GM18499 (cell line): Measurements from ENCODE around the gene AOC1.
A peak's percentile ranks its signal among the peaks of the same experiment; 100 is the strongest.
"Not testable (repeated sequence)": the region's sequence is repeated elsewhere in the genome, so short reads cannot be mapped to it uniquely, and the experiment has no call there.

ENCODE experiments used
- ATAC-seq: cut with Tn5 transposase; IDR thresholded peaks from one replicate; pipeline ENCODE4 v1.9.1; 2021; ENCODE audit warnings: moderate number of reproducible peaks; ENCODE audit not compliant: insufficient read depth, unreplicated experiment

Gene AOC1

DNA sequence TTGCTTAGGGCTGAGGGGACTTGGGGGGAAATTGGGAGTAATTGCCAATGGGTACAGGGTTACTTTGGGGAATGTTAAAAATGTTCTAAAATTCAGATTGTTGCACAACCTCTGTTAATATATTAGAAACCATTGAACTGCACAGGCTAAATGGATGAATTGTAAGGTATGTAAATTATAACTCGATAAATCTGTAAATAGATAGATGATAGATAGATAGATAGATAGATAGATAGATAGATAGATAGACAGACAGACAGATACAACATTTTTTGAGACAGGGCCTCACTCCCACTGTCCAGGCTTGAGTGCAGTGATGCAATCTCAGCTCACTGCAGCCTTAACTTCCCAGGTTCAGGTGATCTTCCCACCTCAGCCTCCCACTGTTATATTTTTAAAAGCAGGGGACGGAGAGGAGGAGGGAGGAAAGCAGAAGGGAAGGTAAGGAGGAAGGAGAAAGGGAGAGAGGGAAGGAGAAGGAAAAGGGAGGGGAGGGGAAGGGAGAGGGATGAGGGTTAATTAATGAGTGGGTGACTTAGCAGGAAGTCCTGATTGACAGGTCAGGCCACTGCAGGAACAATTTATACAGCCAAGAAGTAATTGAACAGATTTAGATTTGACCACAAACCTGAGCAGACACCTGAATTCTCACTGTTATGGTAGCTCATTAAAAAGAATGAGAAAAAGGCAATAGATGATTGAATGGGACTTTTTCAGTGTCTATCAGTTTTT is 38.7 kb downstream of the AOC1 start:
- ATAC-seq = no peak

DNA sequence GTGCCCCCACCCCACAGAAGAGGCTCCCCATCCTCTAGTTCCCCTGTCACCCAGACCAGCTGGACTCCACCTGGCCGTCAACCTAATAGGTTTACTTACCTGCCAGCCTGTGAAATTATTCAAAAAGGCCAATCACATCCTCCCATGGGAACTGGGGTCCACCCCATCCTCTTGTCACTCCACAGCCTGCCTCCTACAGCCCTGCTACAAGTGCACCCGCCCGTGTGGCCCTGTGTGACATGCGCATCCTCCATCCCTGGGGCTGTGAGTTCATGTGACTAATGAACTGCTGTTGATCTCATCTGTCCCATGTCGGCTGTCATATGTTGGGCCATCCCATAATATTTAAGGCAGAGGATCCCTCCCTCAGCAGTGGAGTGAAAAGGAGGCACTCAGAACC is 39.4 kb downstream of the AOC1 start:
- no peak for ATAC-seq

GRCh38 chr7:150895809-150896208 is 43.5 kb downstream of the AOC1 start:
- no peak for ATAC-seq

- ATAC-seq = no peak
These were observed 44.4 kb downstream of the AOC1 start for GRCh38 chr7:150896562-150897209.

DNA sequence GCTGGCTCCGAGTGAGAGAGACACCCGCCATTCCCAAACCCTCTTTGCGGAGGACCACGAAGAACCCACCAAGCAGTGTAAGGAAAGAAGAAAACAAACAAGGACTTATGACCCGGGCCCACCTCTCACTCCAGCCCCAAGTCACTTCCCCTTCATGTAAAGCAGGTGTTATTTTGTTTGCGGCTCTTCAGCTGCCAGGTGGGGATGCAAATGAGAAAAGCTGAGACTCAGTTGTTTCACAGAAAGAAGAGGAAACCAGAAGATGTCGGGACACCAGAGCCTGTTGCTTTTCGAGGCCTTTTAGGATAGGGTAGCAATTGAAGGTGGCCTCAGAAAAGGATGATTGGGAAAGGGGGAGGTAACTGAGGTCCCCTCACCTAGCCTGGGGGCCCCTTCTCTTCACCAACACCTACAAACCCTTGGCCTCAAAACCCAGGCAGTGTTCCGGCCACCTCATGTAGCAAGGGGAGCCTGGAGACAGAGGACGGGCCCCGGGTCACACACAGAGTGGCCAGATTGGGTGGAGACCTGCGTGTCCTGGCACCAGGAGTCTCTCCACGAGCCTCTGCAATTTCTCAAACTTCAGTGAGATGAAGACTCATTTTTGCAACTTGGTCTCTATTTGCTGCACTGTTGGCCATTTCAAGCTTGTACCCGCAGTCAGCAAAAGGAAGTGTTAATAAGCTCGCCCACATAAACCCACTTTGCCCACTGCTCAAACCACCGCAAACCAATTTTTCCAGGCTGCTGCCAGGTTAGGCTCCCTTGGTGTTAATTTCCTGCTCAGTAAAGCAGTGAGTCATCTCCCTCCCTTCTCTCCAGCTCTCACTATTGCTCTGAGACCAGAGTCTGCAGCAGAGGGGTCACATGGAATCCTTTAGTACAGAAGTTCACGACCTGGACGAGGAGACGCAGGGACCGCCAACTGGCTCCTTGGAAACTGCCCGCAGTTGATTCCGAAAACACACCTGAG is 45.5 kb downstream of the AOC1 start:
- no peak for ATAC-seq

DNA sequence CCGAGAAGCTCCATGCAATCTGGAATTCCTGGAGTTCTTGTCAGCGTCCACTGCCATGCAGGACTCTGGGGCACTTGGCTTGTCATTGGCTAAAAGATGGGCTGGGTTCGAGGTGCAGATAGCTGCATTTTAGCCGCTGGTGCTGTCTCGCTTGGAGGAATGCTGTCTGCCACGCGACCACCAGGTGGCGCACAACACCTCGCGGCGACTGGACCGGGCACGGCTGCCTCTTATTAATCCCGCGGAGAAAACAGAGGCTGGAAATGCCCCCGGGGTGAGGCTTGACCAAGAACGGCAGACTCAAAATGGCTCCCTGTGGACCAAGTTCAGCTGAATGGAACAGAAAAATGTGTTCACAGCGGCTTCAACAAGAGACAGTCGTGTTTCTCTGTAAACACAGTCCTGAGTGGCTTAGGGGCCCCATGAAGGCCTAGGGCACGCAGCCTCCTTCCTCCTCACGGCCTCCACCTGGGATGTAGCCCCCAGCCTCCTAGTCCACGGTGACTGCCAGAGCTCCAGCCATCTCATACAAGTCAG is 46.2 kb downstream of the AOC1 start:
- ATAC-seq = peak; percentile 56

DNA sequence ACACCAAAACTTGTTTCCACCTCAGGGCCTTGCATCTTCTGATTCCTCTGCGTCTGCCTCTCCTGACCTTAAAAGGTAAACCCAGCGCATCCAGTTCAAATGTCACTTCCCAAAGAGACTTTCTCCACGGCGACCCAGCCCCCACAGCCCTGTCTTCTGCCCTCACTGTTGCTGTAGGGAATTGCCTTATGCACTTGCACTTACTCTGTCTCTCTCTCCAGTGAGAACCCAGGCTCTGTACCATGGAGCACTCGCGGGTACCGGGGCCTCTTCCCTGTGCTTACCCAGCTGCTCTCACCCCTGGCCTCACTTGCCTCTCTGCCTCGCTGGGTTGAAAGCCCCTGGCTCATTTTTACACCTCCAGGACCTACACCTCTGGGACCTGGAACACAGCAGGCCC is 48.4 kb downstream of the AOC1 start:
- ATAC-seq = no peak

DNA sequence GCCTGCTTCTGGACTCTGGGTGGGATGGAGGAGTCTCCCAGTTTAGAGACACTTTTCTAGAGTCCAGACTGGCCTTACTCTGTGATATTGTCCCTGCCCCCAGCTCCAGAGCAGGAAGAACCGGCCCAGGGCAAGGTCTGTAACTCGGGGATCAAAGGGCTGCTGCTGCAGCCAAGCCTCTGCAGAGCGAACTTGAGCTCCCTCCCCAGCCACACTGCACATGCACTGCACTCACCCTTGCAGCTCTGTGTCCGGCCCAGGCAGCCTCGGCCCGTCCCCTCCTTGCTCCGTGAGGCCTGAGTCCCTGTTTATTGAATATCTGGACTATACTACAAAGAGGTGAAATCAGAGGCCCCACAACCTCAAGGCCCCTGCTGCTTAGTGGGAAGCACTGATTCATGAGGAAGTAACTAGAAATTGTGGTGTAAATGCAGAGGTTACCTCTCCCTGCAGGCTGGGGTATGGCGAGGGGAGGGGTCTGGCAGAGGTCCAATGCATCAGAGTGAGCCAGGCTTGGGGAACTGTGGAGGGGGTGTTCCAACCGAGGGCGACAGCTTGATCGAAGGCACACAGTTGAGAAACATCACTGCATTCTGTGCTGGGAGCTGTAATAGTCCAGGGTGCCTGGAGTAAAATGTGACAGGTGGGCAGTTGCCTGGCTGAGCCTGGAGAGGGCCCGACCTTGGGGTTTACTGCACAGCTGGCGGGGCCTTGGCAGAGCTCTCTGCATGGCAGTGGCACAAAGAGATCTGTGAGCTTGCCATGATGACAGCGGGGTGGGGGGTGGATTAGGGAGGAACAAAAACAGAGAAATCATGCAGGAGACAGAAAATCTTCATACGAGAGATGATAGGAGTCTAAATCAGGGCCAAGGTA is 49.1 kb downstream of the AOC1 start:
- no peak for ATAC-seq

DNA sequence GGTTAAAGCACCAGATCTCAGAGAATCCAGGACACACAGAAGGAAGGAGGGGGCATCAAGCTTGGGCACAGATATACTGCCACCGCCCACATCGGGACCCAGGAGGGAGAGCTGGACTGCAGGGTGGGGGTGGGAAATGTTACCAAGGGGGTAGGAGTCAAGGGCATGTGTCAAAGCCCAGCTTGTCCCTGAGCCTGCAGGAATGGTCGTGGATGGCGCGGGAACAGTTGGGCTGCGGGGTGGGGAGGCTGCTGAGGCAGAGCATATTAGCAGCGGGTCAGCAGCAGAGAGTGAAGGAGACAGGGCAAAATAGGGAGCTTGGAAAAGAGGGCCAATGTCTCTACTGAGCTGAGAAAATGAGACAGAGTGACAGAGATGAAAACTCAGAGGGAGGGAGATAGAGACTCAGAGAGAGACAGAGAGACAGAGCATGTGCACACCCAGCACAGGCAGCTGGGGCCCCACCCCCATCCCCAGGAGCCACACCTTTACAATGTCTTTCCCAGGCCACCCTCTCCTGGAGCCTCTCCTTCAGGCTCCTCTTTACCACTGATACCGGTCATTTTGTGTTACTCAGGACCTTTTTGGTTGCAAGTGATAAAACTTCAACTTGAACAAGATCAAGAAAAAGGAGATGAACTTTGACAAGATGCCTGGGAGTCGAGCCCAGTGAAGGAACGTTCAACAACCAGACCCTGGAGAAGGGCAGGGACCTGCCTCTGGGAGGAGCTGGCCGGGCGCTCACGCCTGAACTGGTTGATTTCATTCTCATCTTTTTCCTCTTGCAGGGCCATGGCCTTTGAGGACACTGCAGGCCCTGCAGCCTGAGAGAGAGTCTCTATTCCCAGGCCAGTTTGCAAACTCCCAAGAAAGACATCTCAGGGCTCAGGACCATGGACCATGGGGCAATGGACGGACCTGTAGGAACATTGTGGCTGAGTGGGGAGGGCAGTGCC is 50.0 kb downstream of the AOC1 start:
- ATAC-seq = no peak

DNA sequence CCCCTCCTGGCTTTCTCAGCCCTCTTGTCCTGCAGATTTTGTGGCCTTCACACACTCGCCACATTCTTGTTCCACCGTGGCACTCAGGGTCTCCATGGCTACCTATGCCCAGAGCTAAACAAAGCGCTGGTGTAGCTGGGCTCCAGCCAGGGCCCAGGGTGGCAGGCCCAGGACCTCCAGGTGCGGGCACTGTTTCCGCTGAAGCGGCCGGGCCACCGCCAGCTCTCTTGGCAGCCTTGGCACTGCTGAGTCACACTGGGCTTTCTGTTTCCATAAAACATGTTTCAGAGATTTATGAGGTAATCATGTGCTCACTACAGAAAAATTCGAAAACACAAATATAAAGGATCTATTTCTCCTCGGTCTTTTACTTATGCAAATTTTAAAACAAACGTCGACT is 51.3 kb downstream of the AOC1 start:
- no peak for ATAC-seq

- ATAC-seq = no peak
These were observed 51.9 kb downstream of the AOC1 start for GRCh38 chr7:150904011-150904909.

DNA sequence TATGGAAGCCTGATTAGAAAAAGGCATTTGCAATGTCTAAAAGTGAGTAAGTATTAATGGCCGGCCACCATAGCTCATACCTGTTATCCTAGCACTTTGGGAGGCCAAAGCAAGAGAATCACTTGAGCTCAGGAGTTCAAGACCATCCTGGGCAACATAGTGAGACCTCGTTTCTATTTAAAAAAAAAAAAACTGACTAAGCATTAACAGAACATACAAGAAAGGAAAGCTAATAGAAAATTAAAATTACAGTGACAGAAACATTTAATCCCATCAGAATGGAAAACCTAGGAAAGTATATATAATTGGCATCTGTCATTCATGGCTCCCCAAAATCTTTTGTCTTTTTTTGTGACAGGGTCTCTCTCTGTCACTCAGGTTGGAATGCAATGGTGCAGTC is 55.9 kb downstream of the AOC1 start:
- ATAC-seq = no peak

DNA sequence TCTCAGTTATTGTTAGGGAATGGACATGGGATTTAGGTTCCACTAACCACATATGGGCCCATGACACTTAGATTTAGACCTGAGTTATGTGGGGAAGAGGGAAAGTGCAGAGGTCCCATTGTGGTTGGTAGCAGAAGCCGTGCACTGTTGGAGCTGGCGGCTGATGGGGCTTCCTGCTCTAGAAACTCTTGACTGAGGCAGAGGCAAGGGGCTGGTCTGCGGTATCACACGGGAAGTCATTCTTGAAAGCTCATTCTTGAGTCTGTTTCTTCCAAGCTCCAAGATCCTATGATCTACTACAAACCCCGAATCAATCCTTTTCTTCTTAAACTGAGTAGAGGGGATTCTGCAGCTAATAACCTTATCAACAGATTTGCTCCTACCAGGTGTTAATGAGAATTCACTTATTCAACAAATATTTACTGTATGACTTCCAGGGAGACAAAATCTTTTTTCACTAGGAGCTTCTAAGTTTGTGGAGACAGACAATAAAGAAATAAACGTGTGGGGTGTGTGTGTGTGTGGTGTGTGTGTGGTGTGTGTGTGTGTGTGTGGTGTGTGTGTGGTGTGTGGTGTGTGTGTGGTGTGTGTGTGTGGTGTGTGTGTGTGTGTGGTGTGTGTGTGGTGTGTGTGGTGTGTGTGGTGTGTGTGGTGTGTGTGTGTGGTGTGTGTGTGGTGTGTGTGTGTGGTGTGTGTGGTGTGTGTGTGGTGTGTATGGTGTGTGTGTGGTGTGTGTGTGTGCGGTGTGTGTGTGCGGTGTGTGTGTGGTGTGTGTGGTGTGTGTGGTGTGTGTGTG is 57.1 kb downstream of the AOC1 start:
- ATAC-seq = no peak

DNA sequence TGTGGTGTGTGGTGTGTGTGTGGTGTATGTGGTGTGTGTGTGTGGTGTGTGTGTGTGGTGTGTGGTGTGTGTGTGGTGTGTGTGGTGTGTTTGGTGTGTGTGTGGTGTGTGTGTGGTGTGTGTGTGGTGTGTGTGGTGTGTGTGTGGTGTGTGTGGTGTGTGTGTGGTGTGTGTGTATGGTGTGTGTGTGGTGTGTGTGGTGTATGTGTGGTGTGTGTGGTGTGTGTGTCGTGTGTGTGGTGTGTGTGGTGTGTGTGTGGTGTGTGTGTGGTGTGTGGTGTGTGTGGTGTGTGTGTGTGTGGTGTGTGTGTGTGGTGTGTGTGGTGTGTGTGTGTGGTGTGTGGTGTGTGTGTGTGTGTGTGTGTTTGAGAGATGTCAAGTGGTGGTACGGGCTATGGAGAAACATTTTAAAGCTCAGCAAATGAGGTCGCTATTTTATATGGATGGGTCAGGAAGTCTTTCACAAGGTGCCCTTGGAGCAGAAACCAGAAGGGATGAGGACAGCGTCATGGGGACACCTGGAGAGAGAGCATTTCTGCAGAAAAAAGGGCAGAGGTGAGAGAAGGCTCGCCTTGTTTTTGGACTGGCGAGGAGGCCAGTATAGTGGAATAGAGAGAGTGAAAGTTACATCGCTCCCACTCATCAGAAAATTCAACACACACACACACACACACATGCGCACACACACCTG is 58.1 kb downstream of the AOC1 start:
- not testable (repeated sequence) for ATAC-seq

- no peak for ATAC-seq
These were observed 58.7 kb downstream of the AOC1 start for GRCh38 chr7:150910996-150911422.
